ENCODE results near the gene LRTM2.

- no peak for TF ChIP-seq SIN3A (IDR thresholded peaks at IDR 0.05; ENCODE audit: borderline replicate concordance, insufficient read depth, low read length)
- no peak for TF ChIP-seq POLR2AphosphoS5 (IDR thresholded peaks at IDR 0.05; ENCODE audit: low read depth, low read length)
- TF ChIP-seq FOXP2 (optimal IDR thresholded peaks at IDR 0.05; ENCODE audit: borderline replicate concordance, extremely low read depth, extremely low read length, insufficient read depth): no peak
- no peak for TF ChIP-seq TAF1 (IDR thresholded peaks at IDR 0.05; ENCODE audit: borderline replicate concordance, insufficient read depth, low read length)
Observed at GRCh38 chr12:1815814-1816729, 4.3 kb upstream of the LRTM2 start.

Measured in PFSK-1 (cell line).